ENCODE results near the gene ANKRD10.

ANKRD10 gene

GRCh38 chr13:110921209-110921608 is 6.3 kb upstream of the ANKRD10 start:
- H3K4me3 ChIP-seq (ENCODE audit: low read length) = no peak overlapping the region

GRCh38 chr13:110920038-110920437 is 5.2 kb upstream of the ANKRD10 start:
- DNase-seq (ENCODE audit: low read depth, low spot score) = no peak
- no peak overlapping the region for H3K4me3 ChIP-seq (ENCODE audit: low read length)

More at GRCh38 chr13:110921209-110921608, 6.3 kb upstream of the ANKRD10 start:
- no peak for DNase-seq (ENCODE audit: low read depth, low spot score)

- DNase-seq (ENCODE audit: low read depth, low spot score) = no peak
- peak overlapping the region; percentile 70; the same call in 1 of the 2 replicates for H3K4me3 ChIP-seq (ENCODE audit: low read length)
These were observed 1.7 kb upstream of the ANKRD10 start for GRCh38 chr13:110916301-110917142.

GRCh38 chr13:110915874-110916206 is 971 bp upstream of the ANKRD10 start:
- DNase-seq (ENCODE audit: low read depth, low spot score) = no peak

GRCh38 chr13:110914331-110915056 is 375 bp downstream of the ANKRD10 start:
- DNase-seq (ENCODE audit: low read depth, low spot score) = peak; percentile 76
- H3K4me3 ChIP-seq (ENCODE audit: low read length) = peak overlapping the region; percentile 70

More at GRCh38 chr13:110915874-110916206, 971 bp upstream of the ANKRD10 start:
- H3K4me3 ChIP-seq (ENCODE audit: low read length) = peak overlapping the region; percentile 70

- peak overlapping the region; percentile 70 for H3K4me3 ChIP-seq (ENCODE audit: low read length)
- DNase-seq (ENCODE audit: low read depth, low spot score) = peak; percentile 8
These were observed 863 bp downstream of the ANKRD10 start for GRCh38 chr13:110914081-110914330.

- DNase-seq (ENCODE audit: low read depth, low spot score) = peak; percentile 60
These were observed 1.4 kb downstream of the ANKRD10 start for GRCh38 chr13:110913322-110914080.

GRCh38 chr13:110912651-110913051 is 2.2 kb downstream of the ANKRD10 start:
- peak overlapping the region; percentile 70 for H3K4me3 ChIP-seq (ENCODE audit: low read length)
- no peak for DNase-seq (ENCODE audit: low read depth, low spot score)

More at GRCh38 chr13:110913322-110914080, 1.4 kb downstream of the ANKRD10 start:
- peak overlapping the region; percentile 70 for H3K4me3 ChIP-seq (ENCODE audit: low read length)

GRCh38 chr13:110911880-110912279 is 3.0 kb downstream of the ANKRD10 start:
- H3K4me3 ChIP-seq (ENCODE audit: low read length) = no peak overlapping the region
- no peak for DNase-seq (ENCODE audit: low read depth, low spot score)

GRCh38 chr13:110910013-110910890 is 4.6 kb downstream of the ANKRD10 start:
- DNase-seq (ENCODE audit: low read depth, low spot score) = no peak
- no peak overlapping the region for H3K4me3 ChIP-seq (ENCODE audit: low read length)

- H3K4me3 ChIP-seq (ENCODE audit: low read length) = no peak overlapping the region
- DNase-seq (ENCODE audit: low read depth, low spot score) = no peak
These were observed 6.6 kb downstream of the ANKRD10 start for GRCh38 chr13:110907951-110908898.

GRCh38 chr13:110907301-110907700 is 7.6 kb downstream of the ANKRD10 start:
- H3K4me3 ChIP-seq (ENCODE audit: low read length) = no peak overlapping the region
- no peak for DNase-seq (ENCODE audit: low read depth, low spot score)

GRCh38 chr13:110904748-110905147 is 10.1 kb downstream of the ANKRD10 start:
- DNase-seq (ENCODE audit: low read depth, low spot score) = no peak
- H3K4me3 ChIP-seq (ENCODE audit: low read length) = no peak overlapping the region

GRCh38 chr13:110902370-110902769 is 12.5 kb downstream of the ANKRD10 start:
- DNase-seq (ENCODE audit: low read depth, low spot score) = no peak
- no peak overlapping the region for H3K4me3 ChIP-seq (ENCODE audit: low read length)

GRCh38 chr13:110897521-110897920 is 17.3 kb downstream of the ANKRD10 start:
- DNase-seq (ENCODE audit: low read depth, low spot score) = no peak

GRCh38 chr13:110897014-110897413 is 17.9 kb downstream of the ANKRD10 start:
- no peak overlapping the region for H3K4me3 ChIP-seq (ENCODE audit: low read length)
- DNase-seq (ENCODE audit: low read depth, low spot score) = no peak

More at GRCh38 chr13:110897521-110897920, 17.3 kb downstream of the ANKRD10 start:
- H3K4me3 ChIP-seq (ENCODE audit: low read length) = no peak overlapping the region

GRCh38 chr13:110894086-110894485 is 20.8 kb downstream of the ANKRD10 start:
- no peak for DNase-seq (ENCODE audit: low read depth, low spot score)
- no peak overlapping the region for H3K4me3 ChIP-seq (ENCODE audit: low read length)

- DNase-seq (ENCODE audit: low read depth, low spot score) = no peak
- no peak overlapping the region for H3K4me3 ChIP-seq (ENCODE audit: low read length)
These were observed 21.3 kb downstream of the ANKRD10 start for GRCh38 chr13:110893571-110893970.
